C1 segment of cervical spinal cord (tissue), 14 donors: ENCODE results near the gene TMEM33.
A peak's percentile ranks its signal among the peaks of the same experiment; 100 is the strongest.

Experiments used
- DNase-seq, 14 donors: peaks; one replicate each; lab custom pipeline; 2025; lab: John Stamatoyannopoulos, UW

Gene TMEM33

DNA sequence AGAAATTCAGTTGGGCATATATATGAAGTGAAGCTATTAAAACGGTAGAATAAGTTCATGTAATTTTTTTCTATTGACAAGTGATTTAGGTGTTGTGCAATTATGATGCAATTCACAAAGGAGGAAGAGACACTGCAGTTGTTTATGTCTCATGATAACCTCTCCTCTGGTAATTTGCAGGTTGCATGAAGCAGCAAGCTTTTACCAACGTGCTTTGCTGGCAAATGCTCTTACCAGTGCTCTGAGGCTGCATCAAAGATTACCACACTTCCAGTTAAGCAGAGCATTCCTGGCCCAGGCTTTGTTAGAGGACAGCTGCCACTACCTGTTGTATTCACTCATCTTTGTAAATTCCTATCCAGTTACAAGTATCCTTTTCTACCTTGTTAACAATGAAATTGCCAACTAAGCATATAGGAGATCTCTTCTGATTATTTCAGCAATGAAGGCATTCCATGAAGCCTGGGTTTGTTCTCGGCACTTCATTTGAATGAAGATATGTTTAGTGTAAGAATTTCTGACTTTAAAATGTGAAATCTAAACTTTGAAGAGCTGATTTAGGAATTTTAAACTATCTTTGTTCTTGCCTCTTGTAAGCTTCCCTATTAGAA is 3.9 kb downstream of the TMEM33 start:
- DNase-seq: no peak

DNA sequence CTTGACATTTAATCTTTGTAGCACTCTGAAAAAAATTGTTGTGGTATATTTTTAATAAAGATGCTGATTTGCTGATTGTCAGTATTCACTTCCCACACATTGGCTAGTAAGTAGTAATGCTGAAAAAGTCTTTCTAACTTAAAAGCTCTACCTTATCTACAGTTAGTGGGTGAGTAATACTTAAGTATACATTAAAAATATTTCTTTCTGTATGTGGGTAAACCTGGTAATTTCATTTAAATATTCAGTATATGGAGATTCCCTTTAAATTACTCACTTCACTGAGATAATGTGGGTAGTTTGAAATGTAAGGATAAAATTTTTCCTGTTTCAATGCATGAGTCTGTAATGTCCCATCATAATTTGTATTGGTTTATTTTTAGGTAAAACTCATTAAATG is 5.6 kb downstream of the TMEM33 start:
- DNase-seq: no peak

DNA sequence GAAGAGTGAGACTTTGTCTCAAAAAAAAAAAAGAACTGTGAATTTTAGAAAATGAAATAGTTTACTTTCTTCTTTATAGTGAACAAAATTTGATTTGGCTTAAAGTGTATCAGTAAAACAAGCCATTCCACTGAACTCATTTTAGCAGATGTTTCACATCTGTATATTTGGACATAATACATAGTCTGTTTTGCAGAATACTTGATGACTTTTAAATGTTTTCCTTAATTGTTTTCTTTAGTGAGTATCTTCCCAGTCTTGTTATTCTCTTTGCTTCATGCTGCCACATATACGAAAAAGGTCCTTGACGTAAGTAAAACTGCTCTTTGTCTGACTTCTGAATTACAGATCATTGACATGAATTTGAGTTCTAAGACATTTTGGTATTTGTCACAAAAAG is 8.3 kb downstream of the TMEM33 start:
- no peak for DNase-seq

DNA sequence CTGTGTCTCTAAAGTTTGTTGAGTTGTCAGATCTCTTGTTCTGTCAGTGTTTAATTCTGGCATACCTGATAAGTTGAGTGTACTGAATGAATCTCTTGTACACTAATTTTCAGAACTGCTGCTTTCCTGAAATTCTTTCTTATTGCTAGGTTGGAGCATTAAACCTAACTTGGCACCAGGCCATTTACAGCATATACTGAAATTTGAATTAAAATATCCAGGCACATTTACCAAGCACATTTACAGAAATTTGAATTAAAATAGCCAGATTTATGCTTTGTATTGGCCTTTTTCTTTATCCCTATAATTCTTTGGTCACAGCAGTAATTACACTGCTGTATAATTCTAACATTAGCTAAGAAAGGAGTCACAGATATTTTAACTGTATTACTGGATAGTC is 8.9 kb downstream of the TMEM33 start:
- no peak for DNase-seq

DNA sequence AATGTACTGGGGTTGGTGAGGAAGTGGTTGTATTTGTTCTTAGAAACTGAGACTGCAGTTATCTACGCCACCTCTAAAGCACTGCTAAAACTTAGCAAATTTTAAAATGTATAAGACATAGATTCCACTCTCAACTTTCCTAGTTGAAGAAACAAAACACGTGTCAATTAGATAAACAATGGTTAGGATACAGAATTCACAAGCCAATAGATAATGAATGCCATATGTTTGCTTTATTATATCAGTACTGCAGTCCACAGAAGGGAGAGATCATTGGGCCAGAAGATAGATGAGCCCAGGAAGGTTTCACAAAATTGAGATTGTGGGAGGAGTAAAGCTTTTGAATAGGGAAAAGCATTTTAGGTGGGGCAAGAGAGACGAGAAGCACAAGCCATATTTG is 14.3 kb downstream of the TMEM33 start:
- no peak for DNase-seq

DNA sequence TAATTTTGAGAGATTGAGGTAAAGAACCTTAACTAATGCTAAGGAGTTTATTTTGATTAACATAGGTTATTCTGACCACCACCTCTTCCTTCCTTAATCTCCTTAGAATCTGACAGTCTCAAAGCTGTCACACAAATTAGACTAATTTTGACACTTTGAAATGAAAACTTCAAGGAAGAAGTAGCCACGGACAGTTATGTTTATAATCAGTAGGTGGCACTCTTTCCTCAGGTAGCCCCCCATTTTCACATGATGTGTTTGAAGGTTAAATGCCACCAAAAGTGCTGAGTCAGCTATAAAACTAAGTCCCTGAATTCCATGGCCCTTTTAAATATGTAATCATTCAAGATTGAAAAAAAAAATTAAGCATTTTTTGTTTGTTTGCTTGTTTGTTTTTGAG is 22.4 kb downstream of the TMEM33 start:
- DNase-seq: no peak

DNA sequence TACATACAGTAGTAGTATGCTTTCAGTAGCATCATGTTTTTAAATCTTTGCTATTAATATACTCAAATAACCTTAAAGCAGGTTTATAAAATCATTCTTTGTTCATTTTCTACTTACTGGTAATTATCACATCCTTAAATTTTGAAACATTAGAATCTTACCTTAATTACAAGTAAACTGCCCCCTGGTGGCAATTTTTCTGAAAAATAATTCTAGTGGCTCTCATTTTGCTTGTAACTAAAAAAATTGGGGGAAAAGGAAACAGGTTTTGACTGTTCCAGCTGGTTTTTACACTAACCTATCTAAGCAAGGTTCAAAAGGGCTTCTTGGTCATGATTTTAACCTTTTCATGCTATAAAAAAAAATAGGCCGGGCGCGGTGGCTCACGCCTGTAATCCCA is 27.9 kb downstream of the TMEM33 start:
- no peak for DNase-seq

DNA sequence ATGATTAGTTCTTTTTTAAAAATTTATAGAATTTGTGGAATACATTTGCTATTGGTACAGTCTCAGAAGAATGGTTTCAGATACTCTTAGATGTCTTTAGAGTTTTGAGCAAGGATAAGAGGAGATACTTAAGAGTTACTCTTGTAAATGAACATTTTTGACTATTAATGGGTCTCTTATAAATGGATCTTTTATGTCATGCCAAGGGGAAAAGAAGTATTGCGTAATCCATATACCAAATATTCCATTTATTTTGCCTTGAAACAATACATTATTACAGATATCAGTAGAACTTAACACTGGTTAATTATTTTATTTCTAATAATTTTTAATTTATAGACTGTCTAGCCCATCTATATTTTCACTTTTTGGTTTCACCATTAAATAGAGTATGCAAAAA is 29.2 kb downstream of the TMEM33 start:
- DNase-seq: no peak

DNA sequence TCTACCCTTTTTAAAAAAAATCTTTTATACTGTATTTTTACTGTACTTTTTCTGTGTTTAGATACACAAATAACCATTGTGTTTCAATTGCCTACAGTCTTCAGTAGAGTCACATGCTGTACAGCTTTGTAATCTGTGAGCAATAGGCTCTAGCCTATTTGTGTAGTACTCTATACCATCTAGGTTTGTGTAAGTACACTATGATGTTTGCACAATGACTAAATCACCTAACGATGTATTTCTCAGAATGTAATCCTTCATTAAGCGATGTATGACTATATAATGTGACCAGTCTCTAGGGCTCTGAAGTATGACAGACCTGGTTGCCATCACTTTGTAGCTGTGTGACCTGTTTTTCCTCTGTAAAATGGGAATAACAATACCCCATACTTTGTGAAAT is 32.2 kb downstream of the TMEM33 start:
- DNase-seq: no peak

DNA sequence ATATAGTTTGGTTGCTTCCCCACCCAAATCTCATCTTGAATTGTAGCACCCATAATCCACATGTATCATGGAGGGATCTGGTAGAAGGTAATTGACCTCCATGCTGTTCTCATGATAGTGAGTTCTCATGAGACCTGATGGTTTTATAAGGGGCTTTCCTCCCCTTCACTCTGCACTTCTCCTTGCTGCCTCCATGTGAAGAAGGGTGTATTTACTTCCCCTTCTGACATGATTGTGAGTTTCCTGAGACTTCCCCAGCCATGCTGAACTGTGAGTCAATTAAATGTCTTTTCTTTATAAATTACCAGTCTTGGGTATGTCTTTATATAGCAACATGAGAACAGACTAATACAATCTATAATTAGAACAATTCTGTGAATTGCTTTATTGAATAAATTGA is 34.4 kb downstream of the TMEM33 start:
- no peak for DNase-seq

DNA sequence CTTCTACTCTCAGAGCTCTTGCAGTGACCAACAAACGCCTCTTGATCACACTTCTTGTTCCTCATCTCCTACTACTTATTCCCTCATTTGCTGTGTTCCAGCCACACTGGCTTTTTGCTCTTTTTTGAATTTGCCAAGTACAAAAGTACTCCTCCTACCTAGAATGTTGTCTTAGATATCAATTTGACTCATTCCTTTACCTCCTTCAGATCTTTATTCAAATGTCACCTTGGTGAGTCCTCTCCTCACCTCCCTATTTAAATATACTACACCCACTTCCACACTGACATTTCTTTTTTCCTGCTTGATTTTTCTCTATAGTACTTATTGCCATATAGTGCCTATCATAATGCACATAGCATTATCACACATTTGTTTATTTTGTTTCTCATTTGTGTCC is 40.1 kb downstream of the TMEM33 start:
- DNase-seq: no peak

DNA sequence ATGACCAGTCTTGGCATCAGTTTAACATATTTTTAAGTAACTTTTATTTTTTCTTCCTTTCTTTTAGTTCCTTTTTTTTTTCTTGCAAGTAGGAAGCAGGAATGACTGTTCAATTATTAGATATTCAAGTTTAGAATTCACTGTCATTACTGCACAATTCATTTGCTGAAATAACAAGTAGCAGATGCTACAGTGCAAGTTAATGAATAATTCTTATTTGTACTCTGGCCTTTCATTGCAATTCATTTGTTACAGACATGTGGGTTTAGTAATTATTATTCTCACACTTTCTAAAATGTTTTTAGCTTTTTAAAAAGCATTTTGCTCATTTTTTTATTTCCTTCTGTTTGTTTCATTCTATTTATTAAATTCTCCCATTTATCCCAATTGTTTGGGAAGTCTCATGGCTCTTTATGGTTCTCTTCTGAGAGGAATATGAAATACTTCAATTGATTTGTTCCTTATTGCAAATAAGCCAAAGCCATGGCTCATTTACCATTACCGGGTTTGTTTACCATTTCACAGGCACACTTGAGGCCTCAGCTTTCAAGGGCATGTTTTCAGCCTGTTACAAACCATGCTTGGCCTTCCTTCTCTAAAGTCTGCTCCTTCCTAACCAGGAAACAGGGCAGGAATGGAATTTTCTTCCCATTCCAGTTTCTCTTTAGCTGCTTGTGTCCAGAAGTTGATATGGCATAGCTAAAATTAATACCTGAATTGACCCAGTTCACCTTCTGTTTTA is 41.7 kb downstream of the TMEM33 start:
- no peak for DNase-seq

DNA sequence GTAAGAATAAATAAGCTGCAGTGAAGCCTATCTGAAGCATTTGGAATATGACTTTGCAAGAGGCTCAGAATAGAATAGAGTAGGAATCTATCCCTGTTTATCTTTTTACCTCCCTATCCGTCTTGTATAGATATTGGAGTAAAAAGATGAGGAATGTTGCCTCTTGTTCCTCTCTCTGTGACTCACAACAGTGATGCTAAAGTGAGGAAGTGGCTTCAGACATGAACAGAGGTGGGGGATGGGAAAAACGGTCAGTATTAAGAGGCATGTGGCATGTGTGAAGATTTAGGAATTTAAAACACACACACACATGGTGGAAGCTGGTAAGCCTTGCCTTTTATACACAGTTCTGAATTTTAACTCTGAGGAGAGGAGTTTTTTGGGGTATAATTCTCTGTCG is 42.5 kb downstream of the TMEM33 start:
- no peak for DNase-seq

DNA sequence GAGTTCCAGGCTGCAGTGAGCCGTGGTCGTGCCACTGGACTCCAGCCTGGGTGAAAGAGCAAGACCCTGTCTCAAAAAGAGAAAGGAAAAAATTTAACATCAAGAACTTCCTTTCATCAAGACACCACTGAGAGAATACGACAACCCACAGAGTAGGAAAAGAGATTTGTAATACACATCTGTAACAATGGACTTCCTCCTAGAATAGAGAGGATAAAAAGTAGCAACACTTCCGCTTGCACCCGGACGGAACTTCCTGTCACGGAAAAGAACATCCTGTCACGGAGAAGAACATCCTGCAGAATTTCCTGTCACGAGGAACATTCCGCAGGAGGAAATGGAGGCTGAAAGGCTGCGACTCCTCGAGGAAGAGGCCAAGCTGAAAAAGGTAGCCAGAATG is 46.2 kb downstream of the TMEM33 start, which contains the start of gene DCAF4L1:
Gene DCAF4L1, plus strand, starts transcription at position 301 of the 400 bp plus-strand sequence. Its CDS starts 37 bp downstream, at position 338.
- no peak for DNase-seq

DNA sequence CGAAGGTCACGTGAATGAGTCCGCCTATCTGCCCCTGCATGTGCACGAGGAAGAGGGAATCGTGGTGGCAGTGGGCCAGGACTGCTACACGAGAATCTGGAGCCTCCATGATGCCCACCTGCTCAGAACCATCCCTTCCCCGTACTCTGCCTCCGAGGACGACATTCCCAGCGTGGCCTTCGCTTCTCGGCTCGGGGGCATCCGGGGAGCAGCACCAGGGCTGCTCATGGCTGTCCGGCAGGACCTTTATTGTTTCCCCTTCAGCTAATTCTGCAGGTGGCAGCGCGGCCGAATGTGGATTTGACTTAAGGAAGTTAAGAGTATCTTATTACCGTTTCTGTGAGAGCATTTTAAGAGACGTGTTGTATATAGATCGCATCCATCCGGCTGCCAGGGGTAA is 47.5 kb downstream of the TMEM33 start:
- DNase-seq: no peak

DNA sequence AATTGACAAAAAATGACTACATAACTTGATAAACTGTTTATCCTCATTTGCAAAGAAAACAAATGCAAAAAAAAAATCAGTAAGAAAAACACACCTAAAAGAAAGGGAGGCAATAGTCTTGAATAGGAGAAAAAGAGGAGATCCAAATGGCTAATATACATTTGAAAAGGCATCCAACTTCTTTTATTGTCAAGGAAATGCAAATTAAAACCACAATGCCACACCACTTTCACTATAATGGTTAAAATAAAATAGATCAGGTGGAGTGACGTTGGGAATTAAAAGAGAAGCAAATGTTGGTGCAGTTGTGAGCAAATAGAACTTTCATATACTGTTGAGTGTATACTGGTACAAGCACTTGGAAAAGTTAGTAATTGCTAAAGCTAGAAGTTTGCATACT is 49.9 kb downstream of the TMEM33 start:
- DNase-seq: no peak

DNA sequence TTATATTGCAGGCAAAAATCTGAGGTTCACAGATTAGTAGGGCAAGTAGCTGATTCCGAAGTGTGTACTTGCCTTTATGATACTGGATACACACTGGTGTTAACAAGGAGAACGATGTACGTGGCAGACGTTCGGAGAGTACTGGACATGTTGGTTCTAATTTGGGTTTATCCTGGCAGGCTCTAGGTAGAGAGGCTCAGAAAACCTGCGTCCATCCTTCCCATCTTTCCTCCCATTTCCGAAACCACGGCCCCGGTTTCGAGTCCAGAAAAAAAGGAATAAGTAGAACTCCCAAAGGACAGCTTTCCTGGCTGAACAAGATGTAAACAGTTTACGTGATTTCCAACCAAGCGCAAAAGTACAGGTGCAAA is 54.8 kb downstream of the TMEM33 start:
- DNase-seq: no peak

DNA sequence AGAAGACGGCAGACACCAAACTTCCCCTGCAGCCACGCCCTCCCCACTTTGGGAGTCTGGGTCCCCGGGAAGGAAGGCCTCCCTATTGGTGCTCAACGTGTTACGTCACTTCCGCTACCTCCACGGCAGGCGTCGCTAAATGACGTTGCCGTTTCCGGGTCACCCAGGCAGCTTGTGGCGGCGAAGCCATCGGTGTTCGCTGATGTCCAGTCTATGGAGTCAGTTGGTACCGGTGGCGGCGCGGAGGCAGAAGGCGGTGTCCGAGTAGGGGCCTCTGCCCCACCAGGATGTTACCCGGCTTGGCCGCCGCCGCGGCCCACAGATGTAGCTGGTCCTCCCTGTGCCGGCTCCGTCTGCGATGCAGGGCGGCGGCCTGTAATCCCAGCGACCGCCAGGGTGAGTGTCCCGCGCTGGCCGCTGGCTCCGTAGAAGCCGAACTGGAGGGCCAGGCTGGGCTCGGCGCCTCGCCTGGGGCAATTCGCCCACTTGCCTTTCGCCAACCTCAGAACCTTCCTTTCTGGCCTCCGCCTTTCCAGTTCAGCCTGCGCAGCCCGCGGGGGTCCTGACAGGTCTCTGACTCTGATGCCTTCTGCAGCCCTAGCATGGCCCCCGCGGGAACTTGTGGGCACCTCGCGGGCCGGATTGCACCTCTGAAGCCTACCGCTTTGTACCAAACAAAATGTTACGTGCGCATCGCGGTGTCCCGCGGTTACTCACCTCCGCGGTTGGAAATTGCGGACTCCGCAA is 55.3 kb downstream of the TMEM33 start, which contains the start of gene SLC30A9:
Gene SLC30A9, plus strand, starts transcription at position 166 of the 747 bp plus-strand sequence. Its CDS starts 122 bp downstream, at position 288.
- DNase-seq: peak; percentile 69 to 95 (median 92)

DNA sequence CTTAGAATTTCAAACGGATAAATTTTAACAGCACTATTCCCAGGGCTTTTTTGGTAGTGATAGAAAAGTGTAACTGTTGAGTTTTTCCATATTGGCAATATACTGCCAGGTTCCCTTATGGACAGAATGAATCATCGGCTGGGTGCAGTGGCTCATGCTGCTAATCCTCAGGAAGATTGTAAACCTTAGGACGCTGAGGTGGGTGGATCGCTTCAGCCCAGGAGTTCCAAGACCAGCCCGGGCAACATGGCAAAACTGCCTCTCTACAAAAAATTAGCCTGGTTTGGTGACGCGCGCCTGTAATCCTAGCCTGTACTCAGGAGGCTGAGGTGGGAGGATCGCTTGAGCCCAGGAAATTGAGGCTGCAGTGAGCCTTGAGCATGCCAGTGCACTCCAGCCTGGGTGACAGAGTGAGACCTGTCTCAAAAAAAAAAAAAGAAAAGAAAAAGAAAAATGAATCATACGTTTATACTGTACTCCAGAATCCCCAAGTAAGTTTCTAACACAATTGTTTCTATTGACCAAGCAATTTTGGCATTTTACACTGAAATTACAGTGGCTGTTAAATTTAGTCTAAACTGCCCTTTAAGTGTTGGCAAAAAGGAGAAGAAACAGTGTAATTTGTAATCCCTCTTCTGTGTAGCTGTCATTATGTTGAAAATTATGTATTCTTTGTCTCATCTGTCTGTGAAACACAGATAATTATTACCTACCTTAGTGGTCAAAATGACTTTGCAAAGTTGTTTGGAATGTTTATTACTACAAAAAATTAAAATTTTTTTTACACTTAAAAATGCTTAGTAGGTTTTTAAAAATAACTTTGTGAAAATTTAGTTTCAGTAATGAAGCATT is 56.9 kb downstream of the TMEM33 start:
- no peak for DNase-seq

DNA sequence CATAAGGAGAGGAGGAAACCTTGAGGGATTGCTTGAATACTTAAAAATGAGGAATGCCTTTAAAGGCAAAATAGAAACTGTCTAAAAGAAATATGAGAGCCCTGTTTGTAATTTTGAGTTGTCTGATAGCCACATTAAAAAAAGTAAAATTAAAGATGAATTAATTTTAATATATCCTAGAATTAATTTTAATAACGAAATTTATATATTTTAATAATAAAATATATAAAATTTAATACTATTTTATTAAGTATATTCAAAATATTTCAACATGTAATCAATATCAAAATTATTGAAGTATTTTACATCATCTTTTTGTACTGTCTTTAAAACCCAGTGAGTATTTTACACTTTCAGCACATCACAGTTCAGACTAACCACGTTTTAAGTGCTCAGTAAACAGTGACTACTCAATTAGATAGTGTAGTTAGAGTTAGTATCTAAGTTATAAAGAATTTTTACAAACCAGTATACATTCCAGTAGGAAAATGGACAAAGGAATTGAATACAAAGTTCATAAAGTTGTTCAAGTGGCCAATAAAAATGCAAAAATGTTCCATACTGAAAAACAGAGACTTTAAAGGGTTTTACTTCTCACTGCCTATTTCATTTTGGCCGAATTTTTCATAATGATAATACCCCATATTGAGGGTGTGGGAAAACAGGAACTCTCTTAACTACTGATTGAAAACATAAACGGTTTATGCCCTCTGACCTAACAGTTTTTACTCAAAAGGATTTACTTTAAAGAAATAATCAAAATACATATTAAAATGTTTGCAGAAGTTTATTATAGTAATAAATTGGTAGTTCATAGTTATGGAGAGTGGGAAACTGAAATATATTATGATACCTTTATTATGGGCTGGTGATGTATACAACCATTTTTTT is 58.0 kb downstream of the TMEM33 start:
- no peak for DNase-seq
